ENCODE results near the gene BRD1. TPM values are rescaled to one million over a fixed set of nuclear protein-coding genes. Genes with fewer than 3 reads are reported as not detected.

Gene BRD1
- total RNA-seq, result 10 to 100 TPM; 42.3 to 43.4 TPM

- peaks cover 44% of the 10 kb centered on the region for H3K4me1 Mint-ChIP-seq (ENCODE audit: low read depth)
- ATAC-seq (replicated peaks in 1 of 2) (peak; percentile 66 to 71), DNase-seq (peak; percentile 58 to 70)
- no peaks in the 10 kb centered on the region for H3K27me3 Mint-ChIP-seq (ENCODE audit: low read depth)
- peaks cover 0 to 1% of the 10 kb centered on the region in 2 donors for H3K9me3 Mint-ChIP-seq
- peak within 1 kb of the TSS; percentile 93 for H3K27ac Mint-ChIP-seq
- peak within 1 kb of the TSS; percentile 95 to 96 for H3K4me3 Mint-ChIP-seq
- peaks cover 12 to 18% of the 10 kb centered on the region in 2 donors for H3K36me3 Mint-ChIP-seq (ENCODE audit: insufficient read depth in 2 of 2)
Measured at GRCh38 chr22:49827853-49828598, at the start of gene BRD1. Gene BRD1 (minus strand): TSS chr22:49827873. CDS start chr22:49824317, 3,556 bp downstream.

- H3K4me3 Mint-ChIP-seq, result no peak overlapping the region
- peaks cover 15 to 31% of the 10 kb centered on the region in 2 donors for H3K36me3 Mint-ChIP-seq (ENCODE audit: insufficient read depth in 2 of 2)
- peaks cover 6 to 8% of the 10 kb centered on the region in 2 donors for H3K9me3 Mint-ChIP-seq
- H3K27ac Mint-ChIP-seq, result no peak overlapping the region
- ATAC-seq (replicated peaks in 1 of 2) (no peak), DNase-seq (no peak)
- H3K27me3 Mint-ChIP-seq (ENCODE audit: low read depth), result no peaks in the 10 kb centered on the region
- H3K4me1 Mint-ChIP-seq (ENCODE audit: low read depth), result peaks cover 28% of the 10 kb centered on the region
Measured at GRCh38 chr22:49873228-49873940, 45.7 kb upstream of the BRD1 start.

GRCh38 chr22:49872347-49872746, 44.7 kb upstream of the BRD1 start:
- Mint-ChIP-seq H3K27ac (no peak overlapping the region), H3K9me3 (peaks cover 6 to 8% of the 10 kb centered on the region in 2 donors), H3K4me3 (no peak overlapping the region), H3K4me1 (ENCODE audit: low read depth) (peaks cover 39% of the 10 kb centered on the region), H3K27me3 (ENCODE audit: low read depth) (no peaks in the 10 kb centered on the region), H3K36me3 (ENCODE audit: insufficient read depth in 2 of 2) (peaks cover 14 to 37% of the 10 kb centered on the region in 2 donors)
- DNase-seq (no peak), ATAC-seq (replicated peaks in 1 of 2) (no peak)

- H3K9me3 Mint-ChIP-seq, result peaks cover 9 to 10% of the 10 kb centered on the region in 2 donors
- H3K27me3 Mint-ChIP-seq (ENCODE audit: low read depth), result no peaks in the 10 kb centered on the region
- ATAC-seq (replicated peaks in 1 of 2) (no peak), DNase-seq (no peak)
- H3K4me1 Mint-ChIP-seq (ENCODE audit: low read depth), result peaks cover 45% of the 10 kb centered on the region
- H3K27ac Mint-ChIP-seq, result no peak overlapping the region
- H3K36me3 Mint-ChIP-seq (ENCODE audit: insufficient read depth in 2 of 2), result peaks cover 20 to 41% of the 10 kb centered on the region in 2 donors
- no peak overlapping the region for H3K4me3 Mint-ChIP-seq
Measured at GRCh38 chr22:49871482-49871881, 43.8 kb upstream of the BRD1 start.

GRCh38 chr22:49869845-49870712, 42.4 kb upstream of the BRD1 start:
- H3K4me1 Mint-ChIP-seq (ENCODE audit: low read depth), result peaks cover 49% of the 10 kb centered on the region
- peaks cover 11 to 13% of the 10 kb centered on the region in 2 donors for H3K9me3 Mint-ChIP-seq
- H3K27me3 Mint-ChIP-seq (ENCODE audit: low read depth), result no peaks in the 10 kb centered on the region
- H3K4me3 Mint-ChIP-seq, result peak overlapping the region; percentile 29 to 80
- H3K27ac Mint-ChIP-seq, result peak overlapping the region; percentile 71
- peaks cover 27 to 50% of the 10 kb centered on the region in 2 donors for H3K36me3 Mint-ChIP-seq (ENCODE audit: insufficient read depth in 2 of 2)
- DNase-seq (no peak), ATAC-seq (replicated peaks in 1 of 2) (peak; percentile 37 to 64)

- peak overlapping the region in 1 of 2 donors; percentile 43 for H3K4me3 Mint-ChIP-seq
- no peak overlapping the region for H3K27ac Mint-ChIP-seq
- no peak for DNase-seq
Measured at GRCh38 chr22:49869086-49869830, 41.6 kb upstream of the BRD1 start.

GRCh38 chr22:49867303-49868265, 39.9 kb upstream of the BRD1 start:
- H3K36me3 Mint-ChIP-seq (ENCODE audit: insufficient read depth in 2 of 2), result peaks cover 29 to 54% of the 10 kb centered on the region in 2 donors
- peaks cover 11 to 13% of the 10 kb centered on the region in 2 donors for H3K9me3 Mint-ChIP-seq
- DNase-seq (no peak), ATAC-seq (replicated peaks in 1 of 2) (peak in 1 of 2 donors; percentile 47)
- H3K27ac Mint-ChIP-seq, result peak overlapping the region; percentile 44
- no peaks in the 10 kb centered on the region for H3K27me3 Mint-ChIP-seq (ENCODE audit: low read depth)
- H3K4me3 Mint-ChIP-seq, result peak overlapping the region in 1 of 2 donors; percentile 60
- peaks cover 66% of the 10 kb centered on the region for H3K4me1 Mint-ChIP-seq (ENCODE audit: low read depth)

More at GRCh38 chr22:49869086-49869830, 41.6 kb upstream of the BRD1 start:
- H3K4me1 Mint-ChIP-seq (ENCODE audit: low read depth), result peaks cover 50% of the 10 kb centered on the region
- H3K9me3 Mint-ChIP-seq, result peaks cover 11 to 13% of the 10 kb centered on the region in 2 donors
- H3K27me3 Mint-ChIP-seq (ENCODE audit: low read depth), result no peaks in the 10 kb centered on the region
- H3K36me3 Mint-ChIP-seq (ENCODE audit: insufficient read depth in 2 of 2), result peaks cover 29 to 54% of the 10 kb centered on the region in 2 donors
- ATAC-seq (replicated peaks in 1 of 2), result no peak

GRCh38 chr22:49866646-49867045, 39.0 kb upstream of the BRD1 start:
- Mint-ChIP-seq H3K27me3 (ENCODE audit: low read depth) (no peaks in the 10 kb centered on the region), H3K27ac (no peak overlapping the region)

GRCh38 chr22:49866134-49866533, 38.5 kb upstream of the BRD1 start:
- DNase-seq, result no peak
- peaks cover 79% of the 10 kb centered on the region for H3K4me1 Mint-ChIP-seq (ENCODE audit: low read depth)
- peaks cover 11 to 13% of the 10 kb centered on the region in 2 donors for H3K9me3 Mint-ChIP-seq
- H3K36me3 Mint-ChIP-seq (ENCODE audit: insufficient read depth in 2 of 2), result peaks cover 29 to 54% of the 10 kb centered on the region in 2 donors
- no peaks in the 10 kb centered on the region for H3K27me3 Mint-ChIP-seq (ENCODE audit: low read depth)
- no peak overlapping the region for H3K27ac Mint-ChIP-seq
- H3K4me3 Mint-ChIP-seq, result no peak overlapping the region
- ATAC-seq (replicated peaks in 1 of 2), result no peak

More at GRCh38 chr22:49866646-49867045, 39.0 kb upstream of the BRD1 start:
- DNase-seq (no peak), ATAC-seq (replicated peaks in 1 of 2) (no peak)
- Mint-ChIP-seq H3K36me3 (ENCODE audit: insufficient read depth in 2 of 2) (peaks cover 29 to 54% of the 10 kb centered on the region in 2 donors), H3K4me3 (peak overlapping the region in 1 of 2 donors; percentile 60), H3K4me1 (ENCODE audit: low read depth) (peaks cover 74% of the 10 kb centered on the region), H3K9me3 (peaks cover 11 to 13% of the 10 kb centered on the region in 2 donors)

GRCh38 chr22:49865156-49865555, 37.5 kb upstream of the BRD1 start:
- H3K27me3 Mint-ChIP-seq (ENCODE audit: low read depth), result no peaks in the 10 kb centered on the region
- H3K9me3 Mint-ChIP-seq, result peaks cover 11 to 13% of the 10 kb centered on the region in 2 donors
- ATAC-seq (replicated peaks in 1 of 2), result no peak
- DNase-seq, result no peak
- peaks cover 76% of the 10 kb centered on the region for H3K4me1 Mint-ChIP-seq (ENCODE audit: low read depth)
- H3K27ac Mint-ChIP-seq, result no peak overlapping the region
- no peak overlapping the region for H3K4me3 Mint-ChIP-seq
- peaks cover 25 to 49% of the 10 kb centered on the region in 2 donors for H3K36me3 Mint-ChIP-seq (ENCODE audit: insufficient read depth in 2 of 2)

- peaks cover 16 to 36% of the 10 kb centered on the region in 2 donors for H3K36me3 Mint-ChIP-seq (ENCODE audit: insufficient read depth in 2 of 2)
- H3K27ac Mint-ChIP-seq, result peak overlapping the region; percentile 26
- ATAC-seq (replicated peaks in 1 of 2) (no peak), DNase-seq (no peak)
- H3K27me3 Mint-ChIP-seq (ENCODE audit: low read depth), result no peaks in the 10 kb centered on the region
- H3K4me1 Mint-ChIP-seq (ENCODE audit: low read depth), result peaks cover 68% of the 10 kb centered on the region
- peaks cover 5% of the 10 kb centered on the region in 2 donors for H3K9me3 Mint-ChIP-seq
- no peak overlapping the region for H3K4me3 Mint-ChIP-seq
Measured at GRCh38 chr22:49863931-49864330, 36.3 kb upstream of the BRD1 start.
